Hepatocyte (in vitro differentiated cells): ENCODE measurements around the gene MAP7.

Source experiments
- CTCF ChIP-seq: fragments of 200-600 bp; sonication (generic); IDR thresholded peaks from 2 replicates; pipeline ENCODE4 v1.5.1; 2016; ENCODE audit warnings: antibody characterized with exemption, mild to moderate bottlenecking; ENCODE audit not compliant: poor library complexity
- EZH2 ChIP-seq: fragments of 200-600 bp; sonication (generic); IDR thresholded peaks from 2 replicates; pipeline ENCODE4 v1.6.1; 2016; ENCODE audit warnings: antibody characterized with exemption, mild to moderate bottlenecking, borderline replicate concordance
- EZH2phosphoT487 ChIP-seq: fragments of 200-600 bp; sonication (generic); IDR thresholded peaks from one replicate; pipeline ENCODE4 v1.6.1; 2018; ENCODE audit warnings: antibody characterized with exemption, mild to moderate bottlenecking, low read depth, moderate library complexity; ENCODE audit not compliant: unreplicated experiment, severe bottlenecking

- TF ChIP-seq CTCF (no peak), EZH2 (no peak), EZH2phosphoT487 (no peak)
Observed at GRCh38 chr6:136337606-136338005, 212.6 kb downstream of the MAP7 start.
